Skeletal muscle tissue (tissue), 4 donors: ENCODE results near the gene SLC41A3. TPM values are rescaled to one million over a fixed set of nuclear protein-coding genes. Genes with fewer than 3 reads are reported as not detected.

Source experiments
- H3K27ac ChIP-seq: one replicate; pipeline ENCODE4 v1.7.0; 2013; ENCODE audit warnings: mild to moderate bottlenecking, low read depth, low read length, inconsistent platforms
- H3K27me3 ChIP-seq, 3 donors: one replicate each; pipeline ENCODE4 v1.7.0; 2013; ENCODE audit warnings: low read length in 3 of 3; ENCODE audit not compliant: control insufficient read depth in 3 of 3, insufficient read depth in 3 of 3
- H3K36me3 ChIP-seq, 3 donors: one replicate each; pipeline ENCODE4 v1.7.0; 2013; ENCODE audit warnings: low read length in 3 of 3; ENCODE audit not compliant: control insufficient read depth in 3 of 3, insufficient read depth in 3 of 3
- H3K4me1 ChIP-seq, 3 donors: one replicate each; pipeline ENCODE4 v1.7.0; 2013; ENCODE audit warnings: low read length in 3 of 3, mild to moderate bottlenecking in 3 of 3; ENCODE audit not compliant: control insufficient read depth in 3 of 3, insufficient read depth in 3 of 3
- H3K4me3 ChIP-seq, 3 donors: one replicate each; pipeline ENCODE4 v1.7.0; 2013; ENCODE audit warnings: low read length in 3 of 3
- H3K9ac ChIP-seq, 3 donors: one replicate each; pipeline ENCODE4 v1.7.0; 2013; ENCODE audit warnings: low read length in 3 of 3, mild to moderate bottlenecking in 3 of 3, moderate library complexity in 2 of 3, low read depth in 1 of 3
- H3K9me3 ChIP-seq, 3 donors: one replicate each; pipeline ENCODE4 v1.7.0; 2013; ENCODE audit warnings: low read length in 3 of 3; ENCODE audit not compliant: control insufficient read depth in 3 of 3
- total RNA-seq: library from RNA; depleted of rRNA; stranded (reverse); fragments of >200 nt; gene quantifications from one replicate; pipeline ENCODE4 v1.2.3, GENCODE V29; 2014
- donor health status: Osteomylitis.

Gene SLC41A3
- total RNA-seq, 1 donor from 2014 or later = 31.3 TPM

GRCh38 chr3:126033765-126034164 lies 50.2 kb downstream of the SLC41A3 start:
- no peak overlapping the region for H3K27ac ChIP-seq
- no peak overlapping the region for H3K9ac ChIP-seq
- H3K36me3 ChIP-seq = peaks cover 10 to 30% (median 20%) of the 10 kb centered on the region in 3 donors
- peaks cover 0 to 2% (median 0%) of the 10 kb centered on the region in 3 donors for H3K4me1 ChIP-seq
- H3K27me3 ChIP-seq = no peaks in the 10 kb centered on the region
- no peak overlapping the region for H3K4me3 ChIP-seq
- no peaks in the 10 kb centered on the region for H3K9me3 ChIP-seq

DNA sequence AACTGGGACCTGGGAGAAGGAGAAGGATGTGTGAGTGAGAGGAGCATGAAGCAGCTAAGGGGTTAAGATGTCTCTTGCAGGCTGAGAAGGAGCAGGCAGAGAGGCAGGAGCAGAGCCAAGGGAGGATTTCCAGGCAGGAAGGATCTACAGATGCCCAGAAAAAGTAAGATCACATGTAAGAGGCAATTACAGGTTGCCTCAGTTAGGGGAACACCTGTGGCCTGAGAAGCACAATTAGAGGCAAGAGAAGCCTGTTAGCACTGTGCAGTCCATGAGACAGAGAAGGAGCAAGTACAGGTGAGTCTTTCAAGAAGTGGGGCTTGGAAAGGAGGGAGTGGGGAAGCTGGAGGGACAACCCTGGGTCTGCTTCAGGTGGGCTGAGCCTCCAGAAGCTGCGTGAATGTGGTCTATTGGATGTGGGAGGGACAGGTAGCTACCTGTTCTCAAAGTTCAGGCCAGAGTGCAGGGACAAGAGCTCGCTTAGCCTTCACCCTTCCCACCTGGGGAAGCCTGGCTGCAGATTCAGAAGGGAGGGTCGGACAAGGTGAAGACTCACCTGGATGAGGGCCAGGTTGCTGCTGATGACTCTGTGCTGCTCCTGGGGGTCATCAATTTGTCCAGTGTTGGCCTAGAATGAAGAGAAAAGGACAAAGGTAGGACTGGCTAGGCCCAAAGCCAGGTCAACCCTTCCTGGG lies 50.7 kb downstream of the SLC41A3 start:
- H3K36me3 ChIP-seq = peaks cover 12 to 33% (median 20%) of the 10 kb centered on the region in 3 donors
- peaks cover 0 to under 1% (median 0%) of the 10 kb centered on the region in 3 donors for H3K9me3 ChIP-seq
- H3K27me3 ChIP-seq = no peaks in the 10 kb centered on the region
- no peak overlapping the region for H3K9ac ChIP-seq
- H3K4me3 ChIP-seq = no peak overlapping the region
- H3K4me1 ChIP-seq = no peaks in the 10 kb centered on the region
- no peak overlapping the region for H3K27ac ChIP-seq

DNA sequence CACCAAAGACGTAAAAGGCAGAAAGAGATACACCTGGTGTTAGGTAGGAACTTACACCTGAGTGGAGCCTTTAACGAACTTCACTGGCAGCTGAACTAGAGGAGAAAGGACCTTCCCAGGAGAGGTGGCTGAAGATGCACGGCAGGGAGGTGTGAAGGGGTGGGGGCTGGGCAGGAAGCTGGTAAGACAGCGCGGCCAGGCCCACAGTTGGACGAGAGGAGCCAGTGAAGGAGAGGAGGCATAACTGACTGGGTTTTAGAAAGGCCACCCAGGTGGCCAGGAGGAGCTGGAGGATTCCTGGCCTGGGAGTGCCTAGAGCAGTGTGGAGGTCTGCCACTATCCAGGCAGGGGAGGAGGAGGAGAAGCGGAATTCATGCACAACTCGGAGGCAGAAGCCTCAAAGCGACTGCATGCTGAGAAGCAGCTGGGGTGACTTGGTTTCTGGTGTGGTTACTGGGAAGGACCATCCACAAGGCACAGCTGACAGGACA lies 51.9 kb downstream of the SLC41A3 start:
- no peaks in the 10 kb centered on the region for H3K27me3 ChIP-seq
- H3K9me3 ChIP-seq = peaks cover 0 to 2% (median 0%) of the 10 kb centered on the region in 3 donors
- H3K4me1 ChIP-seq = no peaks in the 10 kb centered on the region
- H3K9ac ChIP-seq = no peak overlapping the region
- peaks cover 16 to 34% (median 20%) of the 10 kb centered on the region in 3 donors for H3K36me3 ChIP-seq
- no peak overlapping the region for H3K4me3 ChIP-seq
- no peak overlapping the region for H3K27ac ChIP-seq

GRCh38 chr3:126030455-126030854 lies 53.5 kb downstream of the SLC41A3 start:
- Histone ChIP-seq H3K9me3 (peaks cover 0 to 2% (median 0%) of the 10 kb centered on the region in 3 donors), H3K36me3 (peaks cover 20 to 41% (median 28%) of the 10 kb centered on the region in 3 donors), H3K4me1 (peaks cover 0 to 3% (median 0%) of the 10 kb centered on the region in 3 donors), H3K27me3 (no peaks in the 10 kb centered on the region), H3K4me3 (no peak overlapping the region), H3K27ac (no peak overlapping the region), H3K9ac (no peak overlapping the region)

DNA sequence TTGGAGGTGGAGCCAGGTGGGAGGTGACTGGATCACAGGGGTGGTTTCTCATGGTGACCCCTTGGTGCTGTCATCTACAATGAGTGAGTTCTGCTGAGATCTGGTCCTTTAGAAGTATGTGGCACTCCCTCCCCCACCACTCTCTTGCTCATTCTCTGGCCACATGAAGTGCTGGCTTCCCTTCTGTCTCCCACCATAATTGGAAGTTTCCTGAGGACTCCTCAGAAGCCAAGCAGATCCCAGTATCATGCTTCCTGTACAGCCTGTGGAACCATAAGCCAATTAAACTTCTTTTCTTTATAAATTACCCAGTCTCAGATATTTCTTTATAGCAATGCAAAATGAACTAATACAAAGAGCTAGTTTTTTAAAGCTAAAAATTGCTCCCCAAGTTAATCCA lies 54.7 kb downstream of the SLC41A3 start:
- Histone ChIP-seq H3K4me1 (peaks cover 0 to 3% (median 0%) of the 10 kb centered on the region in 3 donors), H3K9me3 (peaks cover 0 to 2% (median 0%) of the 10 kb centered on the region in 3 donors), H3K27me3 (no peaks in the 10 kb centered on the region), H3K36me3 (peaks cover 24 to 43% (median 38%) of the 10 kb centered on the region in 3 donors), H3K4me3 (no peak overlapping the region), H3K9ac (no peak overlapping the region), H3K27ac (no peak overlapping the region)

DNA sequence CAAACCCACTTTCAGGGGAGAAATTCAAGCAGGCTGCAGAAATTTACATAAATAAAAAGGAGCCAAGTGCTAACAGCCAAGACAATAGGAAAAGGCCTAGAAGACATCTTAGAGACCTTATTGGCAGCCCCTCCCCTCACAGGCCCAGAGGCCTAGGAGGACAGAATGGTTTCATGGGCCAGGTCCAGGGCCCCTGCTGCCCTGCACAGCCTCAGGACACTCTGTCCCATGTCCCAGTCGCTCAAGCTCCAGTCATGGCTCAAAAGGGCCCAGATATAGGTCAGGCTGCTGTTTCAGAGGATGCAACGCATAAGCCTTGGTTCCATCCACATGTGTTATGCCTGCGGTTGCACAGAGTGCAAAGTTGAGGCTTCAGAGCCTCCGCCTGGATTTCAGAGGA lies 55.8 kb downstream of the SLC41A3 start:
- Histone ChIP-seq H3K4me3 (no peak overlapping the region), H3K9ac (no peak overlapping the region), H3K9me3 (peaks cover 0 to 2% (median 0%) of the 10 kb centered on the region in 3 donors), H3K27me3 (no peaks in the 10 kb centered on the region), H3K27ac (no peak overlapping the region), H3K4me1 (peaks cover 0 to 3% (median 0%) of the 10 kb centered on the region in 3 donors), H3K36me3 (peaks cover 31 to 45% (median 32%) of the 10 kb centered on the region in 3 donors)

GRCh38 chr3:126026761-126027160 lies 57.2 kb downstream of the SLC41A3 start:
- Histone ChIP-seq H3K9me3 (peaks cover 0 to 2% (median 0%) of the 10 kb centered on the region in 3 donors), H3K4me3 (no peak overlapping the region), H3K4me1 (peaks cover 0 to 3% (median 0%) of the 10 kb centered on the region in 3 donors), H3K27me3 (no peaks in the 10 kb centered on the region), H3K27ac (no peak overlapping the region), H3K36me3 (peaks cover 31 to 47% (median 38%) of the 10 kb centered on the region in 3 donors), H3K9ac (no peak overlapping the region)

DNA sequence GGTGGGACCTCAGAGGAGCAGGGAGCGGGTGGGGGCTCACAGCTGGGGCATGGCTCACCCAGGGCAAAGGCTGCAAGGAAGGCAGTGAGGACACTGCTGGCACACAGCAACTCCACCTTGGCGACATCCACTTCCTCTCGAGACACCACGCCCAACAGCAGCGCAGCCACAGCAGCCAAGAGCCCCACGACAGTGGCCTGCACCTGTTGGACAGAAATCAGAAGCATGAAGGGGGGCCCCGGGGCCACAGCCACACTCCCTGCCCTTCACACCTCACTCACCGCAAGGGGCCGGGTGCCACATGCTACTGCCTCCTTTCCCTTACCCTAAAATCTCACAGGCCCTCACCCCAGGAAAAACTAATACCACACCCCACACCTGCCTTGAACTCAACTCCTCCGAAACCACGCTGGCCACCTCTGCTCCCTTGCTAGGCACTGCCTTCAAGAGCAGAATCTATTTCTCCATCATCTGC lies 57.6 kb downstream of the SLC41A3 start:
- H3K9ac ChIP-seq = no peak overlapping the region
- peaks cover 0 to 3% (median 0%) of the 10 kb centered on the region in 3 donors for H3K4me1 ChIP-seq
- no peak overlapping the region for H3K27ac ChIP-seq
- H3K36me3 ChIP-seq = peaks cover 29 to 47% (median 36%) of the 10 kb centered on the region in 3 donors
- no peaks in the 10 kb centered on the region for H3K27me3 ChIP-seq
- no peak overlapping the region for H3K4me3 ChIP-seq
- H3K9me3 ChIP-seq = peaks cover 0 to 2% (median 0%) of the 10 kb centered on the region in 3 donors

DNA sequence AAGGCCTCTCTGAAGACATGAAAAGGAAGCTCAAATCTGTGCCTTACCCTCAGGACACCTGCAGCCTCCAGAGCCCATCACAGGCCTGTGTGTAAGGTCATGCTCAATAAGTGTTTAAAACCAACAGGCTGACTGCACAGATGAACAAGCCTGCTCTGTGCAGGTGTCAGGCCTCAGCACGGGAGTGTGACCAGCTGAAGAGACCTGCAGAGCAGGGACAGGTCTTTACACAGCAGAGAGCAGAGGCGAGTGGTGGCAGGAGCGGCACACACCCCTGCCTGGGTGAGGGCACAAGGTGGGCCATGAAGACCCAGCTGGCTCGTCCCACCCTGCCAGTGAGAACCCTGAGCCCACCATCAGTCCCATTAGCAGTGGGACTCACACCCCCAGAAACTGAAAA lies 58.1 kb downstream of the SLC41A3 start:
- H3K27ac ChIP-seq = no peak overlapping the region
- H3K4me3 ChIP-seq = no peak overlapping the region
- no peaks in the 10 kb centered on the region for H3K27me3 ChIP-seq
- H3K9ac ChIP-seq = no peak overlapping the region
- peaks cover 29 to 47% (median 36%) of the 10 kb centered on the region in 3 donors for H3K36me3 ChIP-seq
- peaks cover 0 to 2% (median 0%) of the 10 kb centered on the region in 3 donors for H3K9me3 ChIP-seq
- H3K4me1 ChIP-seq = peaks cover 0 to 3% (median 0%) of the 10 kb centered on the region in 3 donors

DNA sequence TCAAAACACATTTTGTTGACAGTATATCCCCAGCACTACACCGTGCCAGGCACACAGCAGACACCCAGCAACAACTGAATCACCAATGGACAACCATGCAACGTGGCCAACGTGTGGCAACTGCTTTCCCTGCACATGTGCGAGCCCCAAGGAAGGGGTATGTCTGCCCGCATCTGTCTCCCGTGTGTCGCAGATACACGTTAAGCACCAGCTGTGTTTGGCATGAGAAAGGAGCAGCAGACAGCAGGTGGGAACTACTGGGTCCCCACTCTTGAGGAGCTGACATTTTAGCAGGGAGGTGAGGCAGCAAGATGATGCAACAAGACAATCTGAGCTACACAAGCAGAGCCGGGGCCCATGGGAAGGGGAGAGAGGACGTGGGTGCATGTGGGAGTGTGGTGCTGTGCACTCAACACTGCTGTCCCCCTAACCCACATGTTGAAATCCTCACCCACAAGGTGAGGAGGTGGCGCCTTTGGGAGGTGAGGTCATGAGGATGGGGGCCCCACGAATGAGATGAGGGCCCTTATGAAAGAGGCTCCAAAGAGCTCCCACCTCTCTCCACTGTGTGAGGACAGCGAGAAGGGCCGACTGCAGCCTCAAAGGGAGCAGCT lies 58.7 kb downstream of the SLC41A3 start:
- H3K9me3 ChIP-seq = peaks cover 0 to 2% (median 0%) of the 10 kb centered on the region in 3 donors
- no peak overlapping the region for H3K4me3 ChIP-seq
- no peak overlapping the region for H3K27ac ChIP-seq
- H3K36me3 ChIP-seq = peaks cover 29 to 47% (median 36%) of the 10 kb centered on the region in 3 donors
- H3K27me3 ChIP-seq = no peaks in the 10 kb centered on the region
- no peak overlapping the region for H3K9ac ChIP-seq
- peaks cover 0 to 3% (median 0%) of the 10 kb centered on the region in 3 donors for H3K4me1 ChIP-seq
